Brain microvascular endothelial cell (primary cell): ENCODE measurements around the gene CLINT1.

Source experiments
- DNase-seq: peaks from one replicate; pipeline ENCODE4 v3.0.0-alpha.2; 2020
- H3K27ac ChIP-seq: fragments of 250-450 bp; sonication (Bioruptor Pico); 2 replicates; pipeline ENCODE4 v1.5.1; 2020; ENCODE audit warnings: mild to moderate bottlenecking, moderate library complexity
- H3K27me3 ChIP-seq: fragments of 250-450 bp; sonication (Bioruptor Pico); replicated peaks from 2 replicates; pipeline ENCODE4 v1.5.1; 2020; ENCODE audit warnings: mild to moderate bottlenecking
- H3K36me3 ChIP-seq: fragments of 250-450 bp; sonication (Bioruptor Pico); replicated peaks from 2 replicates; pipeline ENCODE4 v1.5.1; 2020; ENCODE audit warnings: mild to moderate bottlenecking
- H3K4me3 ChIP-seq: 2 replicates; pipeline ENCODE4 v1.5.1; 2011; ENCODE audit warnings: low read depth, mild to moderate bottlenecking, control low read depth, low read length, moderate library complexity
- in situ Hi-C: cut with HindIII; loops from 2 replicates; pipeline ENCODE4 v1.10.0; 2017; ENCODE audit warnings: low sequenced_read_pairs, low pct_ligation_motif_present
- TF ChIP-seq, protein P1 (sequence below): IDR thresholded peaks from 2 replicates; pipeline ENCODE4 v1.5.1; 2011; ENCODE audit warnings: low read depth, mild to moderate bottlenecking, moderate library complexity, low read length, control low read depth, inconsistent platforms; ENCODE audit errors: missing control alignments

The CLINT1 gene

DNA sequence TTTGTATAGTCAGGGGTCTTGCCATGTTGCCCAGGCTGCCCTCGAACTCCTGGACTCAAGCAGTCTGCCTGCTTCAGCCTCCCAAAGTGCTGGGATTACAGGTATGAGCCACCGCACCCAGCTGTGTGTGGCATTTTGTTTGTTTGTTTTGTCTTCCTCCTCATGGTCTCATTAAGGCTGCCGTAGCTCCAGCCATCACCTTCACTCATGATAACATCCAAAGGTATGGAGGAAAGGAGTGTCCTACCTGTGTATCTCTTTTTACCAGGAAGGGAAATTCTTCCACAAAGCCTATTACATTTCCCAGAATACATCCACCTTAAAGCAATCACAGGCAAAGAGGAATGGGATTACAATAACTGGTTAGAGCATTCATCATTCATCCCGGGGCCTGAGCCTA is 88.3 kb downstream of the CLINT1 start:
- in situ Hi-C loops: no loop called here
- DNase-seq: no peak
- Histone ChIP-seq H3K27ac (no peak overlapping the region), H3K4me3 (no peak overlapping the region), H3K27me3 (no peaks in the 10 kb centered on the region), H3K36me3 (no peaks in the 10 kb centered on the region)
- TF ChIP-seq, protein P1, sequence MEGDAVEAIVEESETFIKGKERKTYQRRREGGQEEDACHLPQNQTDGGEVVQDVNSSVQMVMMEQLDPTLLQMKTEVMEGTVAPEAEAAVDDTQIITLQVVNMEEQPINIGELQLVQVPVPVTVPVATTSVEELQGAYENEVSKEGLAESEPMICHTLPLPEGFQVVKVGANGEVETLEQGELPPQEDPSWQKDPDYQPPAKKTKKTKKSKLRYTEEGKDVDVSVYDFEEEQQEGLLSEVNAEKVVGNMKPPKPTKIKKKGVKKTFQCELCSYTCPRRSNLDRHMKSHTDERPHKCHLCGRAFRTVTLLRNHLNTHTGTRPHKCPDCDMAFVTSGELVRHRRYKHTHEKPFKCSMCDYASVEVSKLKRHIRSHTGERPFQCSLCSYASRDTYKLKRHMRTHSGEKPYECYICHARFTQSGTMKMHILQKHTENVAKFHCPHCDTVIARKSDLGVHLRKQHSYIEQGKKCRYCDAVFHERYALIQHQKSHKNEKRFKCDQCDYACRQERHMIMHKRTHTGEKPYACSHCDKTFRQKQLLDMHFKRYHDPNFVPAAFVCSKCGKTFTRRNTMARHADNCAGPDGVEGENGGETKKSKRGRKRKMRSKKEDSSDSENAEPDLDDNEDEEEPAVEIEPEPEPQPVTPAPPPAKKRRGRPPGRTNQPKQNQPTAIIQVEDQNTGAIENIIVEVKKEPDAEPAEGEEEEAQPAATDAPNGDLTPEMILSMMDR: no peak

DNA sequence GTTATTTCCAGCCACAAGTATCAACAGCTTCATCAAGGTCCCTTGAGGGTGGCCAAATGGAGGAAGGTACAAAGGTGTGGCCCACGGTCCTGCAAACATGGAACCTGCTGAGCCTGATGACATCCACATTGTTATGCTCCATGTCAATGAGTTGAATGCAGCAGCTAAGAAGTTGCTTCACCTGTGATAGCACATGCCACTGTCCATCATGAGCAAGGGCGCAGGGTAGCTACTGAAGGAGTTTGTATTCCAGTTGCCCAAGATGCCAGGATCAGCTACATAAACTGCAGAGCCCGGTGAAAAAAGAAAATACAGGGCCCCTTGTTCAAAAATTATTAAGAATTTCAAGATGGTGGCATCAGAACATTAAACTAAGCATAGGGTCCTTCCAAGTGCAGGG is 91.3 kb downstream of the CLINT1 start:
- no peak for DNase-seq
- H3K27ac ChIP-seq: no peak overlapping the region
- TF ChIP-seq, protein P1: no peak
- in situ Hi-C loops: no loop called here
- H3K4me3 ChIP-seq: no peak overlapping the region
- H3K27me3 ChIP-seq: no peaks in the 10 kb centered on the region
- no peaks in the 10 kb centered on the region for H3K36me3 ChIP-seq

DNA sequence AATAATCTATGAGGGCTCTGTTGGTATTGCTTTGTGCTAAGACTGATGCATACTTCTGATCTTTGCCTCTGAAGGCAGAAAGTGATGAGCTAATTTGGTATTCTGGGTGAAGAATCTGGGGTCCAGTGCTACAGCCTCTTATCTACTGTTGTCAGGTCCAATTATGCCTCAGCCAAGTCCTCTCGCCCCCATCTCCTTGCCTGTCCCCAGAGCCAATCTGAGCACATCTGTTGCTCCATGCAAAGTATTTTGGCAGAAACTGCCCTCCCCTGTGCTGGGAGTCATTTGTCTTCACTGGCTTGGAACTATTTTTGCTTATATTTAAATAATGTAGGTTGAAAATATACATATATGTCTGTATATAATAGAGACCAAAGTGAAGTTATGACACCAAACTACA is 92.0 kb downstream of the CLINT1 start:
- no peaks in the 10 kb centered on the region for H3K36me3 ChIP-seq
- TF ChIP-seq, protein P1: no peak
- no peak overlapping the region for H3K27ac ChIP-seq
- in situ Hi-C loops: no loop called here
- no peaks in the 10 kb centered on the region for H3K27me3 ChIP-seq
- DNase-seq: no peak
- no peak overlapping the region for H3K4me3 ChIP-seq

DNA sequence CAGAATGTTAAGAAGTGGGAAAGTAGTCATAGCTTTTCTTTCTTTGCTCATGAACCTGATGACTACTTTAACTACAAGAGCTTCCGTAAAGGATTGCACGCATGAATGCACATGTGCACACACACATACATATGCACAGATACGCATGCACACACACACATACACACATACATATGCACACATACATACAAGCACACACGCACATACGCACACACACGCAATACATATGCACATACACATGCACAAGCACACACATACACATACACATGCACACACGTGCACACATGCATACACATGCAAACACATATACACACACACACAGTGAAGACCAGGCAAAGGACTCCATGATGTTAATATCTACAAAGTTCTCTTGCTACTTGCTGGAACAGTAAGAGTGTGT is 92.5 kb downstream of the CLINT1 start:
- H3K36me3 ChIP-seq: no peaks in the 10 kb centered on the region
- in situ Hi-C loops: no loop called here
- no peaks in the 10 kb centered on the region for H3K27me3 ChIP-seq
- DNase-seq: no peak
- H3K4me3 ChIP-seq: no peak overlapping the region
- H3K27ac ChIP-seq: no peak overlapping the region
- TF ChIP-seq, protein P1: no peak

DNA sequence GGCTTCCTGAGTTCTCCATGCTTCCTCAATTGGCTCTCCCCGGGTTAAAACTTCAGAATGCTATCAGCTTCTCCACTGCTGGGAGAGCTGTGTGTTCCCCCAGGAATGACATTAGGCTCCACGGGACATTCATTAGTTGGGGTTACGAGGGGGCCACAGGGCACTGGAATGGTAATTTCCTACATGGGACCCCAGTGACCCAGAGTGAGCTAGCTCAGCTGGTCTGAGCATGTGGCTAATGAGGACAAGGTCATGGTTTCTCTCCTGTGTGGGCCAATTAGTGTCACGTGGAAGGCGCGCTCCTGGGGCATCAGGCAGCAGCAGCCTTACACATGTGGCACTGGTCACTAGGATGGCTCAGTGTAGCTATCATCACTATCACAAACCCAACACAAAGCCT is 94.4 kb downstream of the CLINT1 start:
- DNase-seq: no peak
- Histone ChIP-seq H3K27ac (no peak overlapping the region), H3K27me3 (no peaks in the 10 kb centered on the region), H3K36me3 (no peaks in the 10 kb centered on the region), H3K4me3 (no peak overlapping the region)
- TF ChIP-seq, protein P1: no peak
- in situ Hi-C loops: no loop called here
